GM21367 (cell line): ENCODE data around the gene TUBA8.
"Not testable (repeated sequence)": the region's sequence is repeated elsewhere in the genome, so short reads cannot be mapped to it uniquely, and the experiment has no call there.

Experiments used
- ATAC-seq: cut with Tn5 transposase; IDR thresholded peaks from one replicate; pipeline ENCODE4 v1.9.1; 2021; ENCODE audit not compliant: unreplicated experiment

TUBA8 gene

GRCh38 chr22:18123476-18124025 is 12.9 kb downstream of the TUBA8 start:
- not testable (repeated sequence) for ATAC-seq

GRCh38 chr22:18126606-18127005 is 16.0 kb downstream of the TUBA8 start:
- no peak for ATAC-seq

GRCh38 chr22:18130018-18130417 is 19.4 kb downstream of the TUBA8 start:
- ATAC-seq = no peak

- ATAC-seq = no peak
These were observed 20.3 kb downstream of the TUBA8 start for GRCh38 chr22:18130699-18131429.

- no peak for ATAC-seq
These were observed 22.8 kb downstream of the TUBA8 start for GRCh38 chr22:18133452-18133851.

- no peak for ATAC-seq
These were observed 26.1 kb downstream of the TUBA8 start for GRCh38 chr22:18136563-18137320.

- not testable (repeated sequence) for ATAC-seq
These were observed 30.4 kb downstream of the TUBA8 start for GRCh38 chr22:18141004-18141403.

GRCh38 chr22:18144105-18144504 is 33.5 kb downstream of the TUBA8 start:
- no peak for ATAC-seq

- no peak for ATAC-seq
These were observed 35.2 kb downstream of the TUBA8 start for GRCh38 chr22:18145676-18146388.

- ATAC-seq = no peak
These were observed 35.8 kb downstream of the TUBA8 start for GRCh38 chr22:18146389-18146753.

- no peak for ATAC-seq
These were observed 37.2 kb downstream of the TUBA8 start for GRCh38 chr22:18147791-18148190.

GRCh38 chr22:18148293-18148965 is 37.8 kb downstream of the TUBA8 start:
- no peak for ATAC-seq

- ATAC-seq = no peak
These were observed 41.9 kb downstream of the TUBA8 start for GRCh38 chr22:18152519-18152918.

GRCh38 chr22:18154821-18155390 is 44.3 kb downstream of the TUBA8 start:
- no peak for ATAC-seq

- ATAC-seq = not testable (repeated sequence)
These were observed 44.9 kb downstream of the TUBA8 start for GRCh38 chr22:18155546-18155945.

- no peak for ATAC-seq
These were observed 46.5 kb downstream of the TUBA8 start for GRCh38 chr22:18156878-18157713.

GRCh38 chr22:18157714-18158028 is 47.1 kb downstream of the TUBA8 start:
- no peak for ATAC-seq

- ATAC-seq = not testable (repeated sequence)
These were observed 50.0 kb downstream of the TUBA8 start for GRCh38 chr22:18160641-18161040.

- ATAC-seq = peak; percentile 75
These were observed 53.2 kb downstream of the TUBA8 start for GRCh38 chr22:18163843-18164242.

GRCh38 chr22:18164584-18164983 is 54.0 kb downstream of the TUBA8 start:
- not testable (repeated sequence) for ATAC-seq
